ENCODE measurements around the gene AGFG1. TPM values are rescaled to one million over a fixed set of nuclear protein-coding genes. Genes with fewer than 3 reads are reported as not detected.

The AGFG1 gene
- total and polyA plus RNA-seq, 11 donors: 12.0 to 92.1 (median 60.0) TPM

- TF ChIP-seq POLR2A (IDR thresholded peaks at IDR 0.05) (no peak), CTCF (IDR thresholded peaks at IDR 0.05) (no peak)
- H3K4me3 ChIP-seq: no peak overlapping the region
- intact Hi-C loops (cut with DNase I): loop anchor here in 2 of 10 donors (10.0 kb wide), 2 partner anchors 194 to 204 kb away; partner anchors contain the start of gene SCYGR5 (in 1 of the 2)
- H3K36me3 ChIP-seq: no peaks in the 10 kb centered on the region
- DNase-seq (no peak), ATAC-seq (no peak)
- WGBS, 4 donors: 86 to 88% (median 87%) methylated on average over 3 of the region's 3 CpGs
- H3K27me3 ChIP-seq: no peaks in the 10 kb centered on the region
- peaks cover 0 to 22% (median 0%) of the 10 kb centered on the region in 12 donors for H3K4me1 ChIP-seq
- no peaks in the 10 kb centered on the region for H3K9me3 ChIP-seq
- H3K27ac ChIP-seq: no peak overlapping the region
Measured at GRCh38 chr2:227460833-227461232, 11.1 kb upstream of the AGFG1 start.

GRCh38 chr2:227461811-227462461, 10.0 kb upstream of the AGFG1 start:
- H3K27me3 ChIP-seq: no peaks in the 10 kb centered on the region
- no peak overlapping the region for H3K4me3 ChIP-seq
- no peaks in the 10 kb centered on the region for H3K9me3 ChIP-seq
- intact Hi-C loops (cut with DNase I): loop anchor here in 2 of 10 donors (10.0 kb wide), 2 partner anchors 193 to 203 kb away; partner anchors contain the start of gene SCYGR5 (in 1 of the 2)
- DNase-seq: no peak
- no peak overlapping the region for H3K27ac ChIP-seq
- TF ChIP-seq POLR2A (IDR thresholded peaks at IDR 0.05) (no peak), CTCF (IDR thresholded peaks at IDR 0.05) (no peak)
- H3K36me3 ChIP-seq: no peaks in the 10 kb centered on the region
- no peak for ATAC-seq
- 73 to 94% (median 89%) methylated on average over 4 of the region's 4 CpGs for WGBS, 4 donors
- peaks cover 0 to 33% (median 0%) of the 10 kb centered on the region in 12 donors for H3K4me1 ChIP-seq

- DNase-seq (no peak), ATAC-seq (no peak)
- no peak for TF ChIP-seq POLR2A (IDR thresholded peaks at IDR 0.05)
- no peak for TF ChIP-seq CTCF (IDR thresholded peaks at IDR 0.05)
- Histone ChIP-seq H3K27ac (no peak overlapping the region), H3K36me3 (no peaks in the 10 kb centered on the region), H3K27me3 (no peaks in the 10 kb centered on the region), H3K4me3 (no peak overlapping the region), H3K4me1 (peaks cover 0 to 38% (median 0%) of the 10 kb centered on the region in 12 donors), H3K9me3 (no peaks in the 10 kb centered on the region)
- intact Hi-C loops (cut with DNase I): loop anchor here in 2 of 10 donors (10.0 kb wide), 2 partner anchors 192 to 202 kb away; partner anchors contain the start of gene SCYGR5 (in 1 of the 2)
- 77 to 84% (median 81%) methylated on average over 6 of the region's 6 CpGs for WGBS, 4 donors
Measured at GRCh38 chr2:227462462-227462951, 9.4 kb upstream of the AGFG1 start.

Measured in heart left ventricle (tissue), 16 donors.